Astrocyte (in vitro differentiated cells and primary cell): ENCODE results near the gene CYB561D2.

Source experiments
- EZH2 ChIP-seq: IDR thresholded peaks from 2 replicates; pipeline ENCODE4 v1.6.1; 2012; ENCODE audit warnings: mild to moderate bottlenecking, low read length, inconsistent platforms; ENCODE audit not compliant: insufficient read depth
- TF ChIP-seq, protein P1 (sequence below): IDR thresholded peaks from 2 replicates; pipeline ENCODE4 v1.5.1; 2011; ENCODE audit warnings: low read depth, mild to moderate bottlenecking, inconsistent platforms, low read length, moderate library complexity; ENCODE audit not compliant: insufficient read depth

DNA sequence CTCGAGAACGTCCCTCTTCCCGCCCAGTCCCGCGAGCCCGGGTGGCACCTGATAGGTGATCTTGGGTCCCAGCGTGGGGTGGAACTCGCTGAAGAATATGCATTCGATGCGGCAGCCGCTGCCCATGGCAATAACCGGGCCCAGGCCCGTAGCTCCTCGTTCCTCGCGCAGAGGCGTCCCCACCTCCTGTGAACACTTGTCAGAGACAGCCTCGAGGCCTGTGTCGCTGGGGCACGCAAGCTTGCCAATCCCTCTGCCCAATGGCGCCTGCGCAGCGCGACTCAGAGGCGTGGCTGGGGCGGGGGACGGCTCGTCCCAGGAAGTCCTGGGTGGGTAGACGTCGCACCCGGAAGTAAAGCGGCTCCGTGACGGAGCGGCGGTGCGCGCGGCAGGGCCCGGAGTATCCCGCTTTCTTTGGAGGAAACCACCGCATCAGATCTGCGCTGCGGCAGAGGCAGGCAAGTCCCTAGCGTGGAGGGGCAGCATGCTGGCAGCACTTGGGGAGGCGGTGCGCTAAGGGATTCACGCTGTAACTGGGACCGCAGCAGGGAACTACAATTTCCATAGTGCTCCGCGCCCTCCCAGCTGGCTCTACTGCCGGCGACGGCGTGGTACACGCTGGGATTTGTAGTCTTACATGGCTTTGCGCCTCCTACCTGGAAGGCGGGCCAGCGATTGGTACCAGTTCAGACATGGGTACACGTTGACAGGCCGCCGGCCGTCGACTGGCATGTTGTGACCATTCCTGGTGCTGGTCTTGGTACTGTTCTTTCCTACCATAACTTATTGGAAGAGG is at the start of gene CYB561D2, which contains the start of gene NPRL2:
- TF ChIP-seq, protein P1, sequence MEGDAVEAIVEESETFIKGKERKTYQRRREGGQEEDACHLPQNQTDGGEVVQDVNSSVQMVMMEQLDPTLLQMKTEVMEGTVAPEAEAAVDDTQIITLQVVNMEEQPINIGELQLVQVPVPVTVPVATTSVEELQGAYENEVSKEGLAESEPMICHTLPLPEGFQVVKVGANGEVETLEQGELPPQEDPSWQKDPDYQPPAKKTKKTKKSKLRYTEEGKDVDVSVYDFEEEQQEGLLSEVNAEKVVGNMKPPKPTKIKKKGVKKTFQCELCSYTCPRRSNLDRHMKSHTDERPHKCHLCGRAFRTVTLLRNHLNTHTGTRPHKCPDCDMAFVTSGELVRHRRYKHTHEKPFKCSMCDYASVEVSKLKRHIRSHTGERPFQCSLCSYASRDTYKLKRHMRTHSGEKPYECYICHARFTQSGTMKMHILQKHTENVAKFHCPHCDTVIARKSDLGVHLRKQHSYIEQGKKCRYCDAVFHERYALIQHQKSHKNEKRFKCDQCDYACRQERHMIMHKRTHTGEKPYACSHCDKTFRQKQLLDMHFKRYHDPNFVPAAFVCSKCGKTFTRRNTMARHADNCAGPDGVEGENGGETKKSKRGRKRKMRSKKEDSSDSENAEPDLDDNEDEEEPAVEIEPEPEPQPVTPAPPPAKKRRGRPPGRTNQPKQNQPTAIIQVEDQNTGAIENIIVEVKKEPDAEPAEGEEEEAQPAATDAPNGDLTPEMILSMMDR, result no peak
- no peak for TF ChIP-seq EZH2
